Hypothalamus (tissue), 51 donors: ENCODE results near the gene FBLN1.
"Not testable (repeated sequence)": the region's sequence is repeated elsewhere in the genome, so short reads cannot be mapped to it uniquely, and the experiment has no call there.

Source experiments
- DNase-seq, 51 donors: peaks; one replicate each; lab custom pipeline; 2025; lab: John Stamatoyannopoulos, UW

FBLN1 gene

GRCh38 chr22:45546333-45547015, 43.8 kb downstream of the FBLN1 start:
- no peak for DNase-seq

DNA sequence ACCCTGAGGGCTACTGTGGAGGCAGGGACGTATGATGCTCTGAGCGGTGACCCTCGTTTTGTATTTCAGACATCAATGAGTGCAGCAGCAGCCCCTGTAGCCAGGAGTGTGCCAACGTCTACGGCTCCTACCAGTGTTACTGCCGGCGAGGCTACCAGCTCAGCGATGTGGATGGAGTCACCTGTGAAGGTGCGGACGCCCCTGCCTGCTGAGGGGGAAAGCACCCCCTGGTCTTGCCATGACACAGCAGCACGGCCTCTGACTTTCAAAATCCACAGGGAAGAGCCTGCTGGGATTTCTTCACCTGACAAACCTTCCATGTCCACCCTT, 44.3 kb downstream of the FBLN1 start:
- DNase-seq = no peak

- DNase-seq = no peak
These were observed 45.0 kb downstream of the FBLN1 start for GRCh38 chr22:45547731-45548130.

GRCh38 chr22:45548247-45548840, 45.7 kb downstream of the FBLN1 start:
- no peak for DNase-seq

DNA sequence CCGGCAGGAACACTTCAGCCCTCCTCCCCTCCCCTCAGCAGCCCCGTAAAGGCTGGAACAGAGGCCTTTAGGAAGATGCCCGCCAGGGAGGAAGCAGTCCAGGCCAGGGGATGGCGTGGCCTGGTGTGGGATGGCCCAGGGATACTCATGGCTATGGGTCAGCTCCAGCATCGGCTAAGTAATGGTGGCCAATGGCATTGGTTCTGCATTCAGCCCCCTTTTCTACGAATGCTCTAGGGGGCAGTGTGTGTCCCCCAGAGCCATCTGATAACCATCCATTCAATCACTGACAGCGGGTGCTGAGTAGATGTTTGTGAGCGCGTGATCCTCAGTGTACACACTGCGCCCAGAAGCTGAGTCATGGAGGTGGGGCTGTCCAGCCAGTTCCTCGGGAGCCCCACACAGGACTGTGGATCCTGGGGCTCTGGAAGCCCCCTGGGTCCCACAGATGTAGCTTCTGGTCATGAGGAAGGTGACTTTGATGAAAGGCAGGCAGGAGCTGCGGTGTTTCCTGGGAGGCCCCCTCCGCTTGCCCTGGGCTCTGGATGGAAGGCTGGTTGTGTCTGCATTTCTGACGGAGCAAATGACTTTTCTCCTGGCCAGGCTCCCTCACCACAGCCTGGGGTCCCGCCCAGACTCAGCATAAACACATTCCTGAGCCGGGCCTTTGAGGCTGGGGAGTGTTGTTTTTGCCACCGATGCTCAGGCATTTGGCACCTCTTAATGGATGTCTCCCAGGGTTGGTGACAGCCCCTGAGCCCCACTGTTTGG, 46.5 kb downstream of the FBLN1 start:
- no peak for DNase-seq

DNA sequence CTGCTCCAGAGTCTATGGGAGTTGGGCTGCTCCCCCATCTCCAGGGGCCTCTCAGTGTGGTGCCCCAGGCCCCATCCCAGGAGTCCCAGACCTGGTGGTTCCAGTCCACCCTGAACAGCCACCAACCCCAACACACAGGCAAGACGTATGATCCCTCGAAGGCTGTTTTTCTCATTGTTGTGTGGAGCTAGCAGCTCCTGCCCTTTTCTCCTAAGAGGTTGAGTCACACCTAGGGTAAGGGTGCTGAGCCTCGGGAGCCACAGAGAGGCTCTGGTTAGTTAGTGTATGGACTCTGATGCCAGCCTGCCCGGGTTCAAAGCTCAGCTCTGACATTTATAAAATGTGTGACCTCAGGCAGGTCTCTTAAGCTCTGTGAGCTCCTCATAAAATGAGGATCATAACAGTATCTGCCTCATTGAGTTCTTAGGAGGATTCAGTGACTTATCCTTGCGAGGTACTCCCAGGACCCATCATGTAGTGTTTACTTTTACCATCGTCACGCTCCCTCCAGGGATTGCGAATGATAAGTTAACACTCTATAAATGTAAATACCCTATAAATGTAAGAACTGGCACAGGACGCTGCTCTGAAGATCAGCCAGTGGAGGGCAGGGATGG, 47.2 kb downstream of the FBLN1 start:
- DNase-seq = no peak

- no peak for DNase-seq
These were observed 47.7 kb downstream of the FBLN1 start for GRCh38 chr22:45550416-45550815.

GRCh38 chr22:45550891-45551290, 48.2 kb downstream of the FBLN1 start:
- no peak for DNase-seq

DNA sequence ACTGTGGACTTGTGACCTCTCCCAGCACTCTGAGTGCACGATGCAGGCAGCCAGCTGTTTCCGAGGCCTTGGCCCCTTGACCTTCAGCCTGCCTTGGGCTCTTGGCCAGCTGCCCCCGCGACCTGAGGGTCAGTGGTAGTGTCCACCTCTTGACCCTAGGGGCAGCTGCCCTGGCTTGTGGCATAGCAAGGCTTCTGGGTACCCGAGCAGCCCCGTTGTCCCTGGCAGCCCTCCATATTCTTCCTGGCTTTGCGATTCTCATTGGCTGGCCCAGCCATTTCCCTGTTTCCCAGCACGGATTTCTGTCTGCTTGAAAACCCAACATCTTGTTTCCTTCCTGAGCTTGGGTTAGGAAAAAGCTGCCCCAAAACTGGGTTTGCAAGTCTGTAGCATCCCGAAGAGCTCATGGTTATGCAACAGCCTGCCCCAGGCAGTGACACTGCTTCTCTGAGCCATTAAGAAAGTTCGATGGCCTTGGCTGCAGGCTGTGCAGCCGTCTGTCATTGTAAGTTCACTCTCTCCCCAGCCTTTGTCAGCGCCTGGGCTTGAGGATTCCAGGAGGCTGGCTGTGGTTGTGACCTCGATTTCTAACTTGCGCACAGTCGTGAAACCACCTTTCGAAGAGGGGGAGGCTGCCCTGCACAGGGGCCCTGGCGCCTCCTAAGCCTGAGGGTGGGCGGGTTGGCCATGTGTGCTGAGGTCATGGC, 48.8 kb downstream of the FBLN1 start:
- peak in 16 of 51 donors; percentile 9 to 66 (median 46) for DNase-seq

GRCh38 chr22:45552017-45552411, 49.3 kb downstream of the FBLN1 start:
- no peak for DNase-seq

- DNase-seq = peak in 7 of 51 donors; percentile 12 to 48 (median 24)
These were observed 50.1 kb downstream of the FBLN1 start for GRCh38 chr22:45552580-45553350.

DNA sequence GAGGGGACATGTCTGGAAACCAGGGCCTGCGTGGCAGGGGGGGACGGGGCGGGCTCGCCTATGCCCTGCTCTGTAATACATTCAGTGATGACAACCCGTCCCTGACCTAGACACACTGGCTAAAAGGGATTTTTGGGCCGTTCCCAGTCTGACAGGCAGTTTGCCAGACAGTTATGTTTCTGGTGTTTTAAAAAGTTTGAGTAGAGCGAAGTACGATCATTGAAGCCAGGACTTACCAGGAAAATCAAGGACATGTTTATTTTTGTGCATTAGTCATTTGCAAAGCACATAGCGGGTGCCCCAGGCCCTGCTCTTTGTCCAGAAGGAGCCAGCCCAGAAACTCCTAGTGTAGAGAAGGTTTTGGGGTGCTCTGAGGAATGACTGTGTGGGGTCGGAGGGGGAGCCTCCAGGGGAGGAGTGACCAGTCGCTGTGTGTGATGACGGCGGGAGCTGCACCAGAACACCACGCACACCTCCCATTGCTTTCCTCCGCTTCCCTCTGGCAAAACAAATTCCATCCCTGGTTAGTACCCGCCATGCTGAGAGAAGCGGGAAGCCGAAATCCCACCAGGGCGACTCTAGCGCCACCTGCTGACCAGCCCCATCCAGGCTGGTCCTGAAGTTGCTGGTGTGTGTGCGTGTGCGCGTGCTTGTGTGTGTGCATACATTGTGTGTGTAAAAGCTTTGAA, 50.8 kb downstream of the FBLN1 start:
- peak in 47 of 51 donors; percentile 14 to 80 (median 54) for DNase-seq

- no peak for DNase-seq
These were observed 51.3 kb downstream of the FBLN1 start for GRCh38 chr22:45554040-45554406.

DNA sequence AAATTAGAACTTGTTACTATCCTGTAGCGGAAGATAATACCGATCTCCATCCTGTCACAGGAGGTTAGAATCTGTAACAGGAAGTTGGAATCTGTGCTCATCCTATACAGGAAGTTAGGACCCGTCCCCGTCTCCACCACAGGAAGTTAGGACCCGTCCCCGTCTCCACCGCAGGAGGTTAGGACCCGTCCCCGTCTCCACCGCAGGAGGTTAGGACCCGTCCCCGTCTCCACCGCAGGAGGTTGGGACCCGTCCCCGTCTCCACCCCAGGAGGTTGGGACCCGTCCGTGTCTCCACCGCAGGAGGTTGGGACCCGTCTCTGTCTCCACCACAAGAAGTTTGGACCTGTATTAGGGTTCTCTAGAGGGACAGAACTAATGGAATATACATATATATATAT, 52.2 kb downstream of the FBLN1 start:
- no peak for DNase-seq

DNA sequence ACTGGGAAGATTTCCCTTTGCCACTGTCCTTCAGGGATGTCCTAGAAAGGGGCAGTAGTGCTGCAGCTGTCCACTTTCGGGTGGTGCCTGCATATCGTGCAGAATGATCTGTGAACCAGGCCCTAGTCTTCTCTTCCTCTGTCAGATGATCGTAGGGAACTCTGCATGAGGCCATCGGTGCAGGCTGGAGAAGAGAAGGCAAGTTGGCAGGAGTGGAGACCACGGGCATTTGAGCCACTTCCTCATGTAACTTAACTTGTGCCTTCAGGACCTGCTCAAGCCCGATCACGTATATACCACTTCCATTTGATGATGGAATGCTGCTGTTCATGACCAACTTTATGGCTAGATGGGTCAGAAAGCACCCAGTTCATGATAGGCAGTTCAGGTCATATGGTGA, 55.2 kb downstream of the FBLN1 start:
- not testable (repeated sequence) for DNase-seq

- not testable (repeated sequence) for DNase-seq
These were observed 57.4 kb downstream of the FBLN1 start for GRCh38 chr22:45560092-45560491.

- DNase-seq = not testable (repeated sequence)
These were observed 58.1 kb downstream of the FBLN1 start for GRCh38 chr22:45560761-45561160.

GRCh38 chr22:45562102-45562501, 59.4 kb downstream of the FBLN1 start:
- DNase-seq = no peak

DNA sequence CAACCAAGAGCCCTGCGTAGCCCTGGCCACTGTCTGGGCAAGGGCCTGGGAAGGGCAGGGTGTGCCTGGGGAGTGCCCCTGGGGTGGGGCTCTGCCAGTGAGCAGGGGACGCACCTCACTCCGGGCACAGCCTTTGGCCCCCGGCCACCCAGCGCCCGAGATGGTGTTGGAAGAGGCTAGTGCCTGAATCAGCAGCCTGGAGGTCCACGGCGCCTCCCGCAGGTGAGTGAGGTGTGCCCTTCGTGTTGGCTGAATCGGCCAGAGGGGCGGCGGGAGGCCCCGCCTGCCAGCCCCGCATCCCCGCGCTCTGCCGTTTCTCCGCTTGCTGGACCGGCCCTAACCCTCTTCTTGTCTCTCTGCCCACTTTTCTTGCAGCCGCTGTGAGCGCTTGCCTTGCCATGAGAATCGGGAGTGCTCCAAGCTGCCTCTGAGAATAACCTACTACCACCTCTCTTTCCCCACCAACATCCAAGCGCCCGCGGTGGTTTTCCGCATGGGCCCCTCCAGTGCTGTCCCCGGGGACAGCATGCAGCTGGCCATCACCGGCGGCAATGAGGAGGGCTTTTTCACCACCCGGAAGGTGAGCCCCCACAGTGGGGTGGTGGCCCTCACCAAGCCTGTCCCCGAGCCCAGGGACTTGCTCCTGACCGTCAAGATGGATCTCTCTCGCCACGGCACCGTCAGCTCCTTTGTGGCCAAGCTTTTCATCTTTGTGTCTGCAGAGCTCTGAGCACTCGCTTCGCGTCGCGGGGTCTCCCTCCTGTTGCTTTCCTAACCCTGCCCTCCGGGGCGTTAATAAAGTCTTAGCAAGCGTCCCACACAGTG, 60.1 kb downstream of the FBLN1 start:
- DNase-seq = no peak
